ENCODE data around the gene MTAP. TPM values are rescaled to one million over a fixed set of nuclear protein-coding genes. Genes with fewer than 3 reads are reported as not detected.

MTAP gene
- total RNA-seq, 4 donors from 2014 or later, result 3.6 to 65.8 (median 39.4) TPM

DNA sequence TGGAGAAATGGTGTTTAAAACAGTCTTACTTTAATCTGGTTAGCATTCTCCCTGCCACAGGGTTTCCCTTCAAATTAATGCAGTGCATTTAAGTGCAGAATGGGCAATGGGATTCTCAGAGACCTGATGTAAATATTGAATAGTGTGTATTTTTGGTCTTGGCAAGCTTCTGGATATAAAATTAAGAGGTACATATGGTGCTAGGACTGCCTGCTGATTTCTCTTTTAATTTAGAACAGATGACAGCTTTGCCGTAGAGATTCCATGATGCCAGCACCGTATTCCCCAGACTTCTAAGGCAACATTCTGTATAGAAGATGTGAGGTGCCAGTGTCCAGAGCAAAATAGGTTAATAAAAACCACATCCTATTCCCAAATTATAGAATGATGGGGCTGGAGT is 1.9 kb downstream of the MTAP start:
- no peaks in the 10 kb centered on the region for H3K36me3 ChIP-seq
- no peaks in the 10 kb centered on the region for H3K9me3 ChIP-seq
- H3K4me3 ChIP-seq, result no peak overlapping the region
- H3K27ac ChIP-seq, result no peak overlapping the region
- no peak for DNase-seq
- intact Hi-C loops (cut with DNase I; ENCODE audit: low total_unique reads), result loop anchor here (10.0 kb wide), 1 partner anchor 470 kb away; the partner anchor contains the start of gene KLHL9
- H3K4me1 ChIP-seq, result peaks cover 0 to 3% of the 10 kb centered on the region in 2 donors
- TF ChIP-seq, protein P1, sequence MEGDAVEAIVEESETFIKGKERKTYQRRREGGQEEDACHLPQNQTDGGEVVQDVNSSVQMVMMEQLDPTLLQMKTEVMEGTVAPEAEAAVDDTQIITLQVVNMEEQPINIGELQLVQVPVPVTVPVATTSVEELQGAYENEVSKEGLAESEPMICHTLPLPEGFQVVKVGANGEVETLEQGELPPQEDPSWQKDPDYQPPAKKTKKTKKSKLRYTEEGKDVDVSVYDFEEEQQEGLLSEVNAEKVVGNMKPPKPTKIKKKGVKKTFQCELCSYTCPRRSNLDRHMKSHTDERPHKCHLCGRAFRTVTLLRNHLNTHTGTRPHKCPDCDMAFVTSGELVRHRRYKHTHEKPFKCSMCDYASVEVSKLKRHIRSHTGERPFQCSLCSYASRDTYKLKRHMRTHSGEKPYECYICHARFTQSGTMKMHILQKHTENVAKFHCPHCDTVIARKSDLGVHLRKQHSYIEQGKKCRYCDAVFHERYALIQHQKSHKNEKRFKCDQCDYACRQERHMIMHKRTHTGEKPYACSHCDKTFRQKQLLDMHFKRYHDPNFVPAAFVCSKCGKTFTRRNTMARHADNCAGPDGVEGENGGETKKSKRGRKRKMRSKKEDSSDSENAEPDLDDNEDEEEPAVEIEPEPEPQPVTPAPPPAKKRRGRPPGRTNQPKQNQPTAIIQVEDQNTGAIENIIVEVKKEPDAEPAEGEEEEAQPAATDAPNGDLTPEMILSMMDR (IDR thresholded peaks at IDR 0.05), result no peak
- no peak for TF ChIP-seq POLR2A (IDR thresholded peaks at IDR 0.05)
- H3K27me3 ChIP-seq, result no peaks in the 10 kb centered on the region

DNA sequence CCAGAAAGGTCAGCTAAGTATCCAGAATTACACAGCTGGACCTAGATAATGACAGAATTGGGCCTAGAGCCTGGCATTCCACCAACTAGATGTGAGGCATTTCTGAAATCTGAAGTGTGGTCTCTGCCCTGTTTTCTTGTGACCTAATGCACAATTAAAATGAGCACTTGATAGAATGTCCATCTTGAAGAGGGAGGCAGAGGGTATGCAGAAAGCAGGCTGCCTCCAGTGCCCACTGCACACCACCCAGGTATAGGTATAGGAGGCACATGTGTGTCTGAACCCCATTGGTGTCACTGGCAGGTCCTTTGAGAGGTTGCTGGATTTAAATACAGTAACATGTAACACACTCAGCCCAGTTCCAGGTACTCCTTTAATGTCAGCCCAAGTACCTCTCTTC is 2.4 kb downstream of the MTAP start:
- H3K36me3 ChIP-seq, result no peaks in the 10 kb centered on the region
- no peak for DNase-seq
- H3K4me3 ChIP-seq, result no peak overlapping the region
- TF ChIP-seq, protein P1 (IDR thresholded peaks at IDR 0.05), result no peak
- TF ChIP-seq POLR2A (IDR thresholded peaks at IDR 0.05), result no peak
- H3K27ac ChIP-seq, result no peak overlapping the region
- intact Hi-C loops (cut with DNase I; ENCODE audit: low total_unique reads), result loop anchor here (10.0 kb wide), 1 partner anchor 470 kb away; the partner anchor contains the start of gene KLHL9
- H3K27me3 ChIP-seq, result no peaks in the 10 kb centered on the region
- no peaks in the 10 kb centered on the region for H3K9me3 ChIP-seq
- H3K4me1 ChIP-seq, result peaks cover 0 to 3% of the 10 kb centered on the region in 2 donors

DNA sequence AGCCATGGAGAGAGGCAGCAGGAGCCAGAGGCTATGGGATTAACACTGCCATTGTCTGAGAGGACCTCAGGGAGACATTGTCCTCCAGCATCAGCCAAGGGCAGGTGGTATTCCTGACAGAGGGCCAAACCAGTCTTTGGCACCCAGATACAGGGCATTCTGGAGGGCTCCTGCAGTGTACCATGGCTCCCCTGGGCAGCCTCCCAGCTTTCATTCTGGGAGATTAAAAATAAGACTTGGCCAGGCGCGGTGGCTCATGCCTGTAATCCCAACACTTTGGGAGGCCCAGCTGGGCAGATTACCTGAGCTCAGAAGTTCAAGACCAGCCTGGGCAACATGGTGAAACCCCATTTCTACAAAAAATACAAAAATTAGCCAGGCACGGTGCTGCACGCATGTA is 4.2 kb downstream of the MTAP start:
- H3K36me3 ChIP-seq, result no peaks in the 10 kb centered on the region
- no peak for DNase-seq
- intact Hi-C loops (cut with DNase I; ENCODE audit: low total_unique reads), result loop anchor here (10.0 kb wide), 1 partner anchor 472 kb away; the partner anchor contains the start of gene KLHL9
- no peak overlapping the region for H3K4me3 ChIP-seq
- no peaks in the 10 kb centered on the region for H3K27me3 ChIP-seq
- no peak overlapping the region for H3K27ac ChIP-seq
- TF ChIP-seq, protein P1 (IDR thresholded peaks at IDR 0.05), result no peak
- no peak for TF ChIP-seq POLR2A (IDR thresholded peaks at IDR 0.05)
- H3K9me3 ChIP-seq, result no peaks in the 10 kb centered on the region
- H3K4me1 ChIP-seq, result peaks cover 0 to 3% of the 10 kb centered on the region in 2 donors

DNA sequence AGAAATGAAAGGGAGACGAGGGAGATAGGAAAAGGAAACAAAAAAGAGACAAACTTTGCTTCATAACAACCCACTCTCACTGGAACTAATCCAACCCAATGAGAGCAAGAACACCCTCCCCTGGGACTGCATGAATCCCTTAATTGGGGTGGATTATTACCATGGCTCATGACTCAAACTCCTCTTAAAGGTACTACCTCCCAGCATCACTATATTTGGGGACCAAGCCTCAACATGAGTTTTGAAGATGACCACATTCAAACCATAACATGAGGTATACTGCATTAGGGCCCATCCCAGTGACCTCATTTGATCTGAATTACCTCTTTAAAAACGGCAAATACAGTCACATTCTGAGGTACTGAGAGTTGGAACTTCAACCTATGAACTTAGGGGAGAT is 8.0 kb downstream of the MTAP start:
- Histone ChIP-seq H3K27me3 (no peaks in the 10 kb centered on the region), H3K4me3 (no peak overlapping the region), H3K4me1 (no peaks in the 10 kb centered on the region), H3K27ac (no peak overlapping the region), H3K36me3 (no peaks in the 10 kb centered on the region), H3K9me3 (no peaks in the 10 kb centered on the region)
- intact Hi-C loops (cut with DNase I; ENCODE audit: low total_unique reads), result loop anchor here (10.0 kb wide), 2 partner anchors 434 to 644 kb away; no protein-coding TSS in a partner anchor
- TF ChIP-seq POLR2A (IDR thresholded peaks at IDR 0.05), result no peak
- TF ChIP-seq, protein P1 (IDR thresholded peaks at IDR 0.05), result no peak
- DNase-seq, result no peak

DNA sequence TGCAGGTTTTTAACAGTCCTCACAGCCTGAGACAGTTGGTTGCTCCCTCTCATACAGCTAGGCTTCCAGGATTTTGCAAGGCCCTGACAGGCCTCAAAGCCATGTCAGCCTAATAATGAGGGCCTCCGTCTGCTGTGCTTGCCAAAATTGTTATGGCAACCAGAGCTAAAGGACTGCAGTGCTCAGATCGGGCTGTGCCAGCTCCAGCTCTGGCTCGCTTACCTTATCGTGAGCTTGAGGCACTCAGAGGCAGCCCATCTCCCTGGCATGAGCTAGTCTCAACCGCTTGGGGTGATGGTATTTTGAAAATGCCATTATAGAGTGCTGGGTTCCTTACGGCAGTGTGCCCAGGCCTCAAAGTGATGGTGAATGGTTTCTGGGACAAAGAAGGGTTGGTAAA is 8.4 kb downstream of the MTAP start:
- no peak for DNase-seq
- Histone ChIP-seq H3K36me3 (no peaks in the 10 kb centered on the region), H3K27ac (no peak overlapping the region), H3K4me3 (no peak overlapping the region), H3K9me3 (no peaks in the 10 kb centered on the region), H3K4me1 (no peaks in the 10 kb centered on the region), H3K27me3 (no peaks in the 10 kb centered on the region)
- TF ChIP-seq POLR2A (IDR thresholded peaks at IDR 0.05), result no peak
- TF ChIP-seq, protein P1 (IDR thresholded peaks at IDR 0.05), result no peak
- intact Hi-C loops (cut with DNase I; ENCODE audit: low total_unique reads), result loop anchor here (10.0 kb wide), 2 partner anchors 434 to 644 kb away; no protein-coding TSS in a partner anchor
